Measurements from ENCODE around the gene FAM131A. TPM values are rescaled to one million over a fixed set of nuclear protein-coding genes. Genes with fewer than 3 reads are reported as not detected.

The FAM131A gene
- total and polyA plus RNA-seq, 2 of the 4 experiments (the other 2 are of a cell fraction): 10.8 to 19.5 TPM

GRCh38 chr3:184389384-184389783, 52.0 kb downstream of the FAM131A start:
- Histone ChIP-seq H2AK9ac (replicated peaks; ENCODE audit: low read depth, low read length, poor library complexity) (peak overlapping the region; percentile 24), H3K4me1 (ENCODE audit: control insufficient read depth, insufficient read depth, low read length) (no peaks in the 10 kb centered on the region), H3K27me3 (ENCODE audit: control insufficient read depth, insufficient read depth, low read length) (peaks cover 66% of the 10 kb centered on the region), H3K56ac (ENCODE audit: extremely low read depth, insufficient read depth, low read length) (no peak overlapping the region), H2AFZ (replicated peaks; ENCODE audit: low read length, poor library complexity) (no peak overlapping the region), H3K18ac (ENCODE audit: low read depth, low read length) (no peak overlapping the region), H3K36me3 (ENCODE audit: control insufficient read depth, insufficient read depth, low read length) (no peaks in the 10 kb centered on the region), H4K8ac (ENCODE audit: low read depth in 2 of 2, low read length in 2 of 2) (no peak overlapping the region), H3K9me3 (ENCODE audit: control insufficient read depth, insufficient read depth, low read length) (no peaks in the 10 kb centered on the region), H3K4ac (ENCODE audit: low read depth, low read length) (no peak overlapping the region), H2BK5ac (ENCODE audit: low read depth, low read length, poor library complexity, severe bottlenecking) (no peak overlapping the region), H2AK5ac (ENCODE audit: low read depth, low read length) (no peak overlapping the region), H4K20me1 (ENCODE audit: insufficient read depth, low read length) (no peaks in the 10 kb centered on the region), H2BK120ac (ENCODE audit: low read depth, low read length) (no peak overlapping the region), H3K4me3 (ENCODE audit: insufficient read depth, low read depth, low read length) (no peak overlapping the region), H2BK20ac (ENCODE audit: low read depth, low read length) (no peak overlapping the region), H3K9ac (ENCODE audit: low read depth, low read length) (no peak overlapping the region), H4K5ac (ENCODE audit: low read depth, low read length) (no peak overlapping the region), H3K14ac (replicated peaks; ENCODE audit: low read depth, low read length) (no peak overlapping the region), H3K27ac (ENCODE audit: insufficient read depth, low read length) (no peak overlapping the region), H3K4me2 (ENCODE audit: low read depth, low read length) (no peak overlapping the region), H3K23ac (ENCODE audit: low read depth, low read length) (no peak overlapping the region), H3K79me1 (ENCODE audit: low read depth in 1 of 2, low read length in 2 of 2) (no peaks in the 10 kb centered on the region), H4K91ac (ENCODE audit: insufficient read depth, low read depth, low read length) (no peak overlapping the region), H2BK15ac (ENCODE audit: low read depth, low read length) (no peak overlapping the region), H3K9me1 (ENCODE audit: insufficient read depth, low read length) (no peaks in the 10 kb centered on the region)
- no TSS peak for BruUV-seq (replicated peaks)
- in situ Hi-C loops (cut with MboI; ENCODE audit: low sequenced_read_pairs): no loop called here
- no CpG with 5 or more reads among the region's 5 CpGs for WGBS, 2 experiments (ENCODE audit: extremely low coverage in 2 of 2, insufficient read length in 1 of 2)
- CTCF ChIA-PET: no interaction called here
- DNase-seq (no peak), ATAC-seq (ENCODE audit: low read depth) (no peak)
- TF ChIP-seq CEBPB (IDR thresholded peaks at IDR 0.05; ENCODE audit: low read depth, low read length) (no peak), NFE2L2 (IDR thresholded peaks at IDR 0.05; ENCODE audit: low read depth, low read length) (no peak)
- POLR2A ChIA-PET (ENCODE audit: unreplicated experiment): no interaction called here
- intact Hi-C loops (cut with micrococcal nuclease): no loop called here
- dilution Hi-C loops (cut with HindIII; ENCODE audit: low sequenced_read_pairs, unreplicated experiment): no loop called here

Data from IMR-90 (cell line).